OCI-LY7 (cell line): ENCODE results near the gene RAB6B.

Experiments
- EZH2phosphoT487 ChIP-seq: fragments of 200-600 bp; sonication (generic); IDR thresholded peaks from 2 replicates; pipeline ENCODE4 v1.6.1; 2018; ENCODE audit warnings: low read depth, borderline replicate concordance, mild to moderate bottlenecking, mixed run types, antibody characterized with exemption, low read length, moderate library complexity, mixed read lengths
- TF ChIP-seq, protein P1 (sequence below): fragments of 200-600 bp; sonication (generic); conservative IDR thresholded peaks from 2 replicates; pipeline ENCODE4 v1.5.1; 2014; ENCODE audit warnings: mild to moderate bottlenecking, antibody characterized with exemption, low read length, moderate library complexity, mixed read lengths

GRCh38 chr3:133870822-133871221 lies 24.9 kb downstream of the RAB6B start:
- TF ChIP-seq, protein P1, sequence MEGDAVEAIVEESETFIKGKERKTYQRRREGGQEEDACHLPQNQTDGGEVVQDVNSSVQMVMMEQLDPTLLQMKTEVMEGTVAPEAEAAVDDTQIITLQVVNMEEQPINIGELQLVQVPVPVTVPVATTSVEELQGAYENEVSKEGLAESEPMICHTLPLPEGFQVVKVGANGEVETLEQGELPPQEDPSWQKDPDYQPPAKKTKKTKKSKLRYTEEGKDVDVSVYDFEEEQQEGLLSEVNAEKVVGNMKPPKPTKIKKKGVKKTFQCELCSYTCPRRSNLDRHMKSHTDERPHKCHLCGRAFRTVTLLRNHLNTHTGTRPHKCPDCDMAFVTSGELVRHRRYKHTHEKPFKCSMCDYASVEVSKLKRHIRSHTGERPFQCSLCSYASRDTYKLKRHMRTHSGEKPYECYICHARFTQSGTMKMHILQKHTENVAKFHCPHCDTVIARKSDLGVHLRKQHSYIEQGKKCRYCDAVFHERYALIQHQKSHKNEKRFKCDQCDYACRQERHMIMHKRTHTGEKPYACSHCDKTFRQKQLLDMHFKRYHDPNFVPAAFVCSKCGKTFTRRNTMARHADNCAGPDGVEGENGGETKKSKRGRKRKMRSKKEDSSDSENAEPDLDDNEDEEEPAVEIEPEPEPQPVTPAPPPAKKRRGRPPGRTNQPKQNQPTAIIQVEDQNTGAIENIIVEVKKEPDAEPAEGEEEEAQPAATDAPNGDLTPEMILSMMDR = no peak
- no peak for TF ChIP-seq EZH2phosphoT487
